Neural crest cell (in vitro differentiated cells): ENCODE data around the gene HOXD10. TPM values are rescaled to one million over a fixed set of nuclear protein-coding genes. Genes with fewer than 3 reads are reported as not detected.
A peak's percentile ranks its signal among the peaks of the same experiment; 100 is the strongest.

Experiments
- DNase-seq: peaks from one replicate; pipeline ENCODE4 v3.0.0; 2021; ENCODE audit warnings: low read depth, mixed read lengths, low spot score
- H3K27ac Mint-ChIP-seq: one replicate; pipeline ENCODE4 v1.8.0; 2021; ENCODE audit warnings: mild to moderate bottlenecking, mixed read lengths; ENCODE audit not compliant: unreplicated experiment
- H3K27me3 Mint-ChIP-seq: 2 replicates; pipeline ENCODE4 v1.8.0; 2021; ENCODE audit warnings: low read depth, mild to moderate bottlenecking, mixed read lengths
- H3K36me3 Mint-ChIP-seq: 2 replicates; pipeline ENCODE4 v1.8.0; 2021; ENCODE audit warnings: low read depth, mild to moderate bottlenecking, mixed read lengths
- H3K4me1 Mint-ChIP-seq: 2 replicates; pipeline ENCODE4 v1.8.0; 2021; ENCODE audit warnings: mixed read lengths
- H3K4me3 Mint-ChIP-seq: one replicate; pipeline ENCODE4 v1.8.0; 2021; ENCODE audit warnings: mild to moderate bottlenecking, mixed read lengths
- H3K9me3 Mint-ChIP-seq: 2 replicates; pipeline ENCODE4 v1.8.0; 2021; ENCODE audit warnings: mixed read lengths
- CTCF ChIP-seq: fragments of 200-600 bp; sonication (generic); conservative IDR thresholded peaks from 2 replicates; pipeline ENCODE4 v1.5.0; 2021; ENCODE audit warnings: antibody characterized with exemption, mild to moderate bottlenecking
- total RNA-seq: library from RNA; stranded (reverse); gene quantifications from 2 replicates; pipeline ENCODE4 v1.2.1, GENCODE V29; 2021

The HOXD10 gene
- total RNA-seq, 1 donor from 2014 or later = not detected

- no peaks in the 10 kb centered on the region for H3K4me1 Mint-ChIP-seq
- peaks cover 98% of the 10 kb centered on the region for H3K27me3 Mint-ChIP-seq
- H3K36me3 Mint-ChIP-seq = peaks cover 7% of the 10 kb centered on the region
- peaks cover 7% of the 10 kb centered on the region for H3K9me3 Mint-ChIP-seq
- no peak for TF ChIP-seq CTCF
- H3K27ac Mint-ChIP-seq = no peak overlapping the region
- peak overlapping the region; percentile 39 for H3K4me3 Mint-ChIP-seq
- DNase-seq = no peak
These were observed 714 bp downstream of the HOXD10 start for GRCh38 chr2:176117162-176117822.

DNA sequence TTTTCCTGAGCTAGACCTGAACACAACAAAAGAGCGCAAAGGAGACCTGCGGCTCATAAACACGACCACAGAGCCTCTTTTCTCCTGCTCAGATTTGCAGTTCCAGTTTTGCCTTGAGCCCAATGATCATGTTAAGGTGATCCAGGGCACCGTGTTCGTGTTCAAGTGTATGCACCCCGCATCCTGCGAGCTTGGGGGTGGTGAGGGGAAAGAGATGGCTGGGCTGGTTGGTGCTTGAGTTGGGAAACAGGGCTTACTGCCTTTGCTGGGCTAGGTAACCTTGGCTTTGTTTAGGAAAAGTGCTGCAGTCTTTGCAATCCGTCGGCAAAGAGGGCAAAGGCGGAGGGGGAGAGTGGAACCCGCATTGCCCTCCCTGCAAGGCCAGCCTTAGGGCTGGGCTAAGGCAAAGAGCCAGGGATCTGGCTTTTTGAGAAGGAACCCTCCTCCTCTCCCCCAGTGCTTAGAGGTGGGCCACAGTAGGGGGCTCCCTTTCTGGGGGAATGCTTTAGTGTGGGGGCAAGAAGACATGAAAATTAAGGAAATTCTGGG lies 1.3 kb downstream of the HOXD10 start:
- Mint-ChIP-seq H3K36me3 (peaks cover 7% of the 10 kb centered on the region), H3K27ac (no peak overlapping the region), H3K4me3 (peak overlapping the region; percentile 20), H3K27me3 (peaks cover 97% of the 10 kb centered on the region), H3K4me1 (no peaks in the 10 kb centered on the region), H3K9me3 (peaks cover 7% of the 10 kb centered on the region)
- DNase-seq = no peak
- TF ChIP-seq CTCF = no peak

- peaks cover 7% of the 10 kb centered on the region for H3K9me3 Mint-ChIP-seq
- TF ChIP-seq CTCF = peak; percentile 56
- no peaks in the 10 kb centered on the region for H3K4me1 Mint-ChIP-seq
- H3K27me3 Mint-ChIP-seq = peaks cover 95% of the 10 kb centered on the region
- no peak overlapping the region for H3K27ac Mint-ChIP-seq
- H3K36me3 Mint-ChIP-seq = peaks cover 7% of the 10 kb centered on the region
- H3K4me3 Mint-ChIP-seq = peak overlapping the region; percentile 20
- no peak for DNase-seq
These were observed 2.2 kb downstream of the HOXD10 start for GRCh38 chr2:176118601-176119339.

- DNase-seq = no peak
- peak overlapping the region; percentile 67 for H3K4me3 Mint-ChIP-seq
- H3K4me1 Mint-ChIP-seq = no peaks in the 10 kb centered on the region
- no peak overlapping the region for H3K27ac Mint-ChIP-seq
- peaks cover 7% of the 10 kb centered on the region for H3K36me3 Mint-ChIP-seq
- peaks cover 7% of the 10 kb centered on the region for H3K9me3 Mint-ChIP-seq
- TF ChIP-seq CTCF = peak; percentile 18
- peaks cover 95% of the 10 kb centered on the region for H3K27me3 Mint-ChIP-seq
These were observed 4.0 kb downstream of the HOXD10 start for GRCh38 chr2:176120364-176121189.
